ENCODE measurements around the gene ELF5.

Gene ELF5

DNA sequence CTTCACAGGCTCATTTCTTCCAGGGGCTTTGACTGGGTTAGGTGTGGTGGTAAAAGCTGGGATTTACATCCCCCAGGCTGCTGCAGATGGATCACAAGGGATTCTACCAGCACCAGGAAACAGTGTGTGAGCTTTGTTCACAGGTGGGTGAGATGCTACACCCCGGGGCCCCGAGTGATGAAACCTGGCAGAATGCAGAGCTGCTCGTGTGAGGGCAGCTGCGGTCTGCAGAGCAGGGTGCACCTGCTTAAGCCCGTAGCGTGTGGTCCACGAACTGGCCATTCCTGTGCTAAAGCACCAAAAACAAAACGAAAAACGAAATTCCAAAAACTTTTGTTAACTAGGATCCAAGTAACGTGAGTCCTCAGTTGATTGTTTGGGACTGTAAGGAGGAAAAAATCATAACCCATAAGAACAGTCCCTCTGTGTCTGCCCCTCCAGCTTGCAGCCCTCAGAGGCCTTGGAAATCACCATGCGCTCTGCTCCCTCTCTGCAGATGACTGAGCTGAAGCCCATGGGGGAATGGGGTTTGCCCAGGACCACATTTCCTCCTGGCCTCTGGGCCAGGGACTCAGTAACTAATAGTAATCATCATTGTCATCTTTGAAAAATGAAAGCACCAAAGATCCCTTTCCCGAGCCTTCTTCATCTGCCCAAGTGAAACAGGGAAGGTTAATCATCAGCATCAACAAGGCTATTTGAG is 24.6 kb downstream of the ELF5 start:
- no peak for DNase-seq

DNA sequence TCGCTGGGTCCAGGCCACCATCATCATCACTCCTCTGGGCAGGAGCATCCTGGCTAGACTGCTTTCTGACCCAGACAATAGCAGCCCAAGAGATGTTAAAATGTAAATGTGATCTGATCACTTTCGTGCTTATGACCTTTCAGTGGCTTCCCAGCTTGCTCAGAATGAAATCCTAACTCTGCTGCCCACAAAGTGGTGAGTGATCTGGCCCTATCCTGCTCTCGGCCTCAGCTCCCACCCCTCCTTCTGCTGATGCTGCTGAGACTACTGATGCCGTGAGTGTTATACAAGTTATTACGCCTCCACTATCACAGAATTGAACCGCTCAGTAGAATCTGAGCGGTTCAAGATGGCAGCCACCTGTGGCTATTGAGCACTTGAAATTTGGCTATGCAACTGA is 26.2 kb downstream of the ELF5 start:
- DNase-seq = no peak

DNA sequence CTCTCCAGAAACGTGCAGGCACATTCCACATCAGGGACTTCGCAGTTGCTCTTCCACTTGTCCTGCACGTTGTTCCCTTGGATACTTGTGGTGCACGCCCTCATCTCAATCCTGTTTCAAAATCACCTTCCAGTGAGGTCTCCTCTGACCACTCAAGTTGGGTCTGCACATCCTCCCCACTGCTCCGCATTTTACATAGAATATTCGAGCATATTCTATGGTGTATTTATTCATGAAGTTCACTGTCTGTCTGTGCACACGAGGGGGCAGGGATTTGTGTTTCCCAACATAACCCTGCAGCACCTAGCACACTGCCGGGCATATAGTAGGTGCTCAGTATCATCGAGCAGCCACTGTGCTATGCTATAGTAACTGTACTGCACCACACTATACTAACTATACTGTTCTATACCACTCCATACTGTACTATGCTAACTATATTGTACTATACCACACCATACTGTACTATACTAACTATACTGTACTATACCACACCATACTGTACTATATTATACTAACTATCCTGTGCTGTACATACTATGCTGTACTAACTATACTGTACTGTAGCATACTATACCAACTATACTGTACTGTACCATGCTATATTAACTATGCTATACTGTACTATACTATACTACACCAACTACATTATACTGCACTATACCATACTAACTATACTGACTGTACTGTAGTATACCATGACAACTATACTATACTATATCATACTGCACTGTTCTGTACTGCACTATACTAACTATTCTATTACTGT is 30.3 kb downstream of the ELF5 start:
- DNase-seq = no peak

DNA sequence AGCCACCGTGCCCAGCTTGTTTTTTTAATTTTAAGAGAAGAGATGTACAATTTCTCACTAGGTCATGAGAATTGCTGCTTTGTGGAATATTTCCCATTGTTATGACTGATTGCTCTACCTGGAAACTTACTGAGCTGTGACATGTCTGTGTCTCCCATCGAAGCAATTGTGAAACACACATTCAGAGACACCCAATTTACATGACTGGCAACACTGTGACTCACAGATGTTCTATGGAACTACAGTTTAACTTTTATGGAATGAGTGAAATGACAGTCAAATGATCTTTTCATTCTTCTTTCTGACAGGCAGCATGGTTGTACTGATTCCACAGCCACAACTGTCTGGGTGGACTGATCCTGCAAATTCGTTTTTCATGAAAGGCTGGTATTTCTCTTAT is 32.3 kb downstream of the ELF5 start:
- DNase-seq = no peak

DNA sequence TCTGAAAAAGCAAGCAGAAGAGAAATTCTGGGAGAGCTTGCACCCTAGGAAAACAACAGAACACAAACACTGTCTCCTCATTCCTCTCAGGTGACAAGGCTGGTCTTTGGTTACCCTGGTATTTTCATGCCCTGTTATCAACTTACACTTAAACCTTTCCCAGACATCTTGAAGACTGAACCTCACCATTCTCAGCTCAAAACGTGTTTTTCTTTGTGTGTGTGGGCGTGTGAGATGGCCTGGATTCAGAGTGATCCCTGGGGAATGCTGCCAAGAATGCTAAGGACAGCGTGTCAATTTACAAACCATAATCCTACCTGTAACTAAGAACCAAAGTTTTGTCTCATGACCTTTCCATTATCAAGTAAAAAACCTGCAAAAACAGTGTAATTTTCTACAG is 33.3 kb downstream of the ELF5 start:
- peak; percentile 30 for DNase-seq

DNA sequence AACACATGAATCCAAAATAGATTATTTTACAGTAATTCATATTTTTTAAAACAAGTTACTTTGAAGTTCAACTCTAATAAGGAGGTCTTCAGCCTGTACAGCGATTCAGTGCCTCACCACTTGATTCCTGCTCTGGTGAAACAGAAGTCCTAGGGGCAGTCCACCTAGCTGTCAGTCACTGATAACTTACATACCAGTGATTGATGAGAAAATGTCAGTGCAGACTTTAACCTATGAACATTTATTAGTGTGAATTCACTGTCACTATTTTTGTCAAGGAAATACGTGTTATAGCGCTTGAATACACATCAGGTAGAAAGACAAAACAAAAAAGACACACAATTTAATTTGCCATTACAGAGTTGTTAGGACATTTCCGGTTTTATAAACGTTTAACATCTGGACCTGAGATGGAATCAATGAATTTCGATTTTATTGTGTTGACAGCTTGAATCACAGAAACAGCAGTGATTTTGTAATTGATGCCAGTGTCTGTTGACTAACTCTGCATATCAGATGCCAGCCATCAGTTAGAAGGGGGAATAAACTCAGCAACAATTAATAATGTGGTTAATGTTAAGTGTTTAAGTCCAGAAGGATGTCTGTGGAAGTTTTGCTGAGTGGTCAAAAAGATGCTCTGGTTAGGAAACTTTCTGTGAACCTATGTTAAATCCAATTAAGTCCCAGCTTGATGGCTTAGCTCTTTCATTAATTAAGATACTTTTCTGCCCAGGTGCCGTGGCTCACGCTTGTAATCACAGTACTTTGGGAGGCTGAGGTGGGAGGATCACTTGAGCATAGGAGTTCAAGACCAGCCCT is 34.5 kb downstream of the ELF5 start:
- DNase-seq = no peak

DNA sequence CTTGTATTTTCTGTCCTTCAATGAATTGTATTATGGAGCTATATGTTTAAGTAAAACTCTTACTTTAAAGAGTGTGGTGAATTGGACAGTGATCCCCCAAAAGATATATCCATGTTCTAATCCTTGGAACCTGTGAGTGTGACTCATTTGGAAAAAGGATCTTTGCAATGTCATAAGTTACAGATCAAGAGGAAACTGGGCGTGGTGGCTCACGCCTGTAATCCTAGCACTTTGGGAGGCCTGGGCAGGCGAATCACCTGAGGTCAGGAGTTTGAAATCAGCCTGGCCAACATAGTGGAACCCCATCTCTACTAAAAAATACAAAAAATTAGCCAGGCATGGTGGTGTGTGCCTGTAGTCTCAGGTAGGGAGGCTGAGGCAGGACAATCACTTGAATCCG is 36.7 kb downstream of the ELF5 start:
- no peak for DNase-seq

DNA sequence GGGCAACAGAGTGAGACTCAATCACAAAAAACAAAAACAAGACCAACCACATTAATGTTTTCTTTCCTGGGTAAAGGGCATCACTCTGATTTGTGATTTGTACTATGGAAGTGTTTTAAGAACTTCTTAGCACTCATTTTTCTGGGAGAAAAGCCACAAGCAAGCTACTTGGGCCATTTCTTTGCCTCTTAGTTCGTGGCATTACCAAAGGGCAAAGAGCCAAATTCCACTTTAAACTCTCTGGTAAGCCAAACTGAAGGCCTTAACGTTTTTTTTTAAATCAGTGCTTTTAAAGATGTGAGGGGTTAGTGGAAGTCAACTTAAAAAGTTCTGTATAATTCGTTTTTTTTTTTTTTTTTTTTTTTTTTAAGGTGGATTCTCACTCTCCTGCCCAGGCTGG is 37.9 kb downstream of the ELF5 start:
- DNase-seq = no peak

DNA sequence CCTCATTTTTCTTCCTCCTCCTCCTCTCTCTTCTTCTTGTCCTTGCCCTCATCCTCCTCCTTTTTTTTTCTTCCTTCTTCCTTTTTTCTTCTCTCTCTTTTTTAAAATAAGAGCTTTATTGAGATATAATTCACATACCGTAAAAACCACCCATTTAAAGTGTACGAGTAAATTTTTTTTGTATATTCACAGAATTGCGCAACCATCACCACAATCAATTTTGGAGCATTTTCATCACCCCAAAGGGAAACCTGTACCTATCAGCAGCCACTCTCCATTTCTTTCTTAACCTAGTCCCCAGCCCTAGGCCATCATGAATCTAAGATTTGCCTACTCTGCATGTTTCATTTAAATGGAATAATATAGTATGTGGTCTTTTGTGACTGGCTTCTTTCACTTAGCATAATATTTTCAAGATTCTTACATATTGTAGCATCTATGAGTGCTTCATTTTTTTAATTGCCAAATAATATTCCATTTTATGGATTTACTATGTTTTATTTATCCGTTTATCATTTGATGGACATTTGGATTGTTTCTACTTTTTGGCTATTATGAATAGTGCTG is 39.9 kb downstream of the ELF5 start:
- no peak for DNase-seq

DNA sequence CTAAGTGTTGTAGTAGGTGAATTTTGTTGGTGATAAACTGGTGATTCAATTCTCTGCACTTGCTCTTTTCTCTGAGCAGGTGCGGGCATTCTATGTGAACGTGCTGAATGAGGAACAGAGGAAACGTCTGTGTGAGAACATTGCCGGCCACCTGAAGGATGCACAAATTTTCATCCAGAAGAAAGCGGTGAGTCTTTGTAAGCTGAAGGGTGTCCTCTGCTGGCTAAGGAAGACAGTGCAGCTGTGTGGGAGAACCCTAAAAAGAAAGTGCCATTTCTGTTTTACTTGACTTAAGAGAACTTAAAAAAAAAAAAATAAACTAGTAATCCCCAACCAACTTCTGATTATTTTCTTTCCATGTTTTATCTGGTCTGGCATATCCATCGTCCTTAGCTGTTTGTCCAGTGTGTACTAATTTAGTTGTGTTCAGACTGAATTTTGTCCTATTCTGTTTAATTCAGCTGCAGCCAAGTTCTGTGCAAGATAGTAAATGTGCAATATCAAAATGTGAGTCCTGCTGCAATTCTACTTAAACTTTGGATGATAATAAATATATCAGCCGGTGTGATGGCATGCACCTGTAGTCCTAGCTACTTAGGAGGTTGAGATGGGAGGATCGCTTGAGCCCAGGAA is 45.3 kb downstream of the ELF5 start:
- peak; percentile 57 for DNase-seq

DNA sequence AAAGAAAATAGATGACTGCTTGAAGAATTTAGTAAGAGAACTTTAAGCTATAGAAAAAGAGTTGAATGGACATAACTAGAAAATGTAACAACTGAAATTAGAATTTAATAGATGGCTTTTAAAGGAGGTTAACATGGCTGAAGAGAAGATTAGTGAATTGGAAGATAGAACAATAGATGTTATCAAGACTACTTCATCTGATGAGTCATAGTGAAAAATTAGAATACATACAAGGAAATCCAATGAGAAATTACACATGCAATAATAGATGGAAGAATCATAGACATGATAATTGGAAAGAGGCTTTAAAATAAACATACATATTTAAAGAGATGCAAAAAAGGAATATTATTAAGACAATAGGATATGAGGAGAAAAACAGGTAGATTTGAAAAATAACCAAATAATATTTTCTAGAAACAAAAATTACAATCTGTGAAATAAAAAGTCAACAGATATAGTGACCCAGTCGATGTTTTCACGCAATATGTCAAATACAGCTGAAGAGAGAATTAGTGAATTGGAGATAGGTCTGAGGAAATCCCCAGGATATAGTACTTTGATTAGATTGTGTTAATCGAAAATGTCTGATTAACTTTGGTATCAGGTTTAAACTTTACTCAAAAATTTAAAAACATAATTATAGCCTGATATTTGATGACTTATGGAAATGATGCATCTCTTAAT is 46.6 kb downstream of the ELF5 start:
- no peak for DNase-seq

DNA sequence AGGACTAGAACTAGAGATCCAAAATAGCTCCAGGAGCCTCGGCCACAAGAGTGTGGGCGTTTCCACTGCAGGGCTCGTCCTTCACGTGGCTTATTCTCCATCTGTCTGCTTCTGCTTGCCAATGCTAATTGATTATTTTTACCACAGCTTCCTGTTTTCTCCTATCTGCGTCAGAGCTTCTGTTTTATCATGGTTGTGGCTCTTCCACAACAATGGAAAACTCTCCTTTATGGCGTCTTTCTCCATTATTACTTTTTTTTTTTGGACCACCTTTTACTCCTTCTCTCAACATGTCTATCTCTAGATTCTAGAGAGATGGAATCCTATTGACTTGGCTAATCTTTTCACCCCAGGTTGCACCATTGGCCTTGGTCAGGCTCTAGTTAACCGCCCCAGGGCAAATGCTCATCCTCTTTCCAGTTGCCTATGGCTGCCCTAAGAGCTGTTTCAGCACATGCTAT is 49.0 kb downstream of the ELF5 start:
- no peak for DNase-seq

DNA sequence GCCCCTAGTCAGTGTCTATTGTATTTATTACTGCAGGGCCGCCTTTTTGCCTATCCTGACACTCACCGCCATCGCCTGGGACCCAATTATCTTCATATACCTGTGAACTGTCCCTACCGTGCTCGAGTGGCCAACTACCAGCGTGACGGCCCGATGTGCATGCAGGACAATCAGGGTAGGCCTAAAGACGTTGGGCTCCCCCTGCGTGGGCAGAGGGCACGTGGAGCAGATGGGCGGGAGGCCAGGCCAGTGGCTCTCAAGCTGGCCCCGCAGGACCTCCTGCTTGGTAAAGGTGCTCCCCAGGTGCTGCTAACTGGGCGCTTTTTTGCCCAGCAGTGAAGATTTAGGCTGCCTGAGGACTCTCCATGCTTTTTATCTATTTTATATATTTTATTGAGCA is 52.4 kb downstream of the ELF5 start:
- no peak for DNase-seq

DNA sequence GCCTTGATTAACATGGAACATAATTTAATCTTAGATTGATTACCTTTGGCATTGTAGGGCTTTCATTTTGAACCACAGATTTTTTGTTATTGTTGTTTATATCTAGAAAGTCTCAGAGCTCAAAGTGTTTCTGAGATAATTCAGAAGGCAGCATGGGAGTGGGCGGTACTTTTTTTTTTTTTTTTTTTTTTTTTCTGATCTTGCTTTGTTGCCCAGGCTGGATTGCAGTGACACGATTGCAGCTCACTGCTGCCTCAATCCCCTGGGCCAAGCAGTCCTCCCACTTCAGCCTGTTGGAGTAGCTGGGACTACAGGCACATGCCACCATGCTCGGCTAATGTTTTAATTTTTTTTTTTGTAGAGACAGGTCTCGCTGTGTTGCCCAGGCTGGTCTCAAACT is 53.3 kb downstream of the ELF5 start:
- DNase-seq = no peak

DNA sequence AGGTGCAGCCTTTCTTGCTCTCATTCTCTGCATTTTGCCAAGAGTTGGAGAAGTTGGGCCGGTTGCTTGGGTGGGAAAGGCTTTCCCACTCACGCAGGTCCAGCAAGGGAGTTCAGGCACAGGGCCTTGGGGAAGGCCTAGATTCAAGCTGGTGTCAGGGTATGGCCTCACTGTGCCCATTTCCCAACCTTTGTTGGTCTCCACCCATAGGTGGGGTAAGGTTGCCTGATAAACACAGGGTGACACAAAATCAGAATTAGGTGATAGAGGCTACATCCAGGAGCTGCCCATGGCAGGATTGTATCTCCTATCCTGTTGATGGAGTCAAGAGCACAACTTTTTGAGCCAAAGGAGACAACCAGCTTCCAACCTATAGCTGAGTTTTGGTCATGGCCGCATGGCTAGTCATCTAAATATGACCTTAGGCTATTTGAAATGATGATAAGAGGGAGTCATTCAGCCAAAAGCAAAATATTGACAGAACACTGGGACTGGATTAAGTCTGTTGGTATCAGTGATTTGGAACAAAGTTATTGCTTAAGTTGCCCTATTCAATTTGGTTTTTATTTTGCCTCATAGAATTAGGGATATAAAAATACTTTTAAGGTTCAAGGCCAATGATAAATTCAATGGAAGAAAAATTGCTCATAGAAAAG is 54.0 kb downstream of the ELF5 start:
- no peak for DNase-seq

DNA sequence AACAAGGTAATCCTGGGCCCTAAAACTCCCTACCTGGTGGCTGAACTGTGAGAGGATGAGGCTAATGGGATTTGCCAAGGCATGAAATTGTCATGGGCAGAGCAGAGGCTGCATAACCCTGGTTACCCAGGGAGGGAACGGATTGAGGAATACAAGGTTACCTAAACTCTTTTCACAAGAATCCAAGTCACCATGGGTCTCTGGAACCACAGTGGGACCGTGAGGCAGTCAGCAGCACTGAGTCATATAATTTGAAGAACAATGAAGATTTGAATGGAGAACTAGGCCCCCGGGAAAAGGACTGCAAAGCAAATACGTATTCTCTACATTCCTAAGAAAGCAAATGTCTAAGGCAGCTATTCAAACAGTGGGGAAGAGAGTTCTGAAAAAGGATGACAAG is 55.1 kb downstream of the ELF5 start:
- no peak for DNase-seq

DNA sequence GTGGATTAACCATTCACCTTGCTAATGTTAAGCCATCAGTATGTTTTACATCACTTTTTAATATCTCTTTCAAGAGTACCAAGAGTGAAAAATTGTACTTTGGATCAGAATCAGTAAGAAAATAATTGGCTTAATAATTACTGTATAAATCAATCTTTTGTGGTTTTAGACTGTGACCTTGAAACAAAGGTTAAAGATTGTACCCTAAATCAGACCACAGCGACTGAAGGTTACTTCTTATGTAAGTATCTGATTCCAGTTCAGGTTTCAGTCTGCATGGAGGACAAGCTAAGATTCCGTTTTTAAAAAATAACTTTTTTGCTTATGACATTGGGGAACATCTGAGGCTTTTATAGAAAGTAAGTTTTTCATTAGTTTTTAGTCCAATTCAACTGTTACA is 56.0 kb downstream of the ELF5 start:
- no peak for DNase-seq

DNA sequence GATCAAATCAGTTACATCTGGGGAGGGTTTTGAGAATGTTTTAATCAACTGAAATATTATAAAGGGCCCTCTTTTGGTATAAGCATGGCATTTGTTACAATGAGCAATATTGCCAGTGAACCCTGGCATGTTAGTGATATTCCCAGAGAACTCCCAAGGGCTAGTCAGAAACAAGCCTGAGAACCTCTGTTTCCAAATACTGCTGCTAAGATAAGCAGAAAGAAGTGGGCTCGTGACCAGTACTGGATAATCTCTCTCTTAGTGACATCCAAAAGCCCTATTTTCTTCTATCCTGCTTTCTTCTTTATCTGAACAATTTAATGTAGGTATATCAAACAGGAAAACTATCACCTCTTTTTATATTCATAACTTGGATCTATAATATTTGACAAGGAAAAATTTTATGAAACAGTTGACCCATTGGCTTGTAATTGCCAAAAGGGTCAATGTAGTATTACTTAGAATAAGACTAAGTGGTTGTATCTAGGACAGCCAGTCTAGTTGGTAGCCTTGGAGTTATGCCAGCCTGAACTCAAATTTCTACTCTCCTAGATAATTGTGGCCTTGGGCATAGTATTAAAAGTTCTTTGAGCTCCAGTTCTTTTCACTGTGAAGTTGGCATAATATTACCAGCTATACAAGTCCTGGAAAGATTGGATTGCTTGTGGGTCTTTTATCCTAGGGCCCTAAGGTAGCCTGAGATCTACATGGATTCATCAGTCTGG is 59.1 kb downstream of the ELF5 start:
- peak; percentile 21 for DNase-seq

DNA sequence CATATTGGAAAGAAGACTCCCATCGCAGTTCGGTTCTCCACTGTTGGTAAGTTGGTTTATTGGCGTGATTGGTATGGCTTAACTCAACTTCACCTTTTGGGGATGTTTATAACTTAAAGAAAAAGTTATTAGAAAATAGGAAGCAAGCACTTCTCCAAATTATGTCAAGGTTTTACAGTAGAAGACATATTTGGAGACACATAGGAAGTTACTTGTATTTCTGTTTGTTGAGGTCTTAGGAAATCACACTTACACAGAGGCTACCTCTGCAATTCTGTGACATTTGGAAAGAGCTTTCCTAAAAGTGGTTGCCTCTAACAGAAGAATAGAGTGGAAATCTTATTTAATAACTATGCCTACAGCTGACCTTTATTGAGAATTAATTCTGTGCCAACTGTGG is 62.5 kb downstream of the ELF5 start:
- DNase-seq = no peak

DNA sequence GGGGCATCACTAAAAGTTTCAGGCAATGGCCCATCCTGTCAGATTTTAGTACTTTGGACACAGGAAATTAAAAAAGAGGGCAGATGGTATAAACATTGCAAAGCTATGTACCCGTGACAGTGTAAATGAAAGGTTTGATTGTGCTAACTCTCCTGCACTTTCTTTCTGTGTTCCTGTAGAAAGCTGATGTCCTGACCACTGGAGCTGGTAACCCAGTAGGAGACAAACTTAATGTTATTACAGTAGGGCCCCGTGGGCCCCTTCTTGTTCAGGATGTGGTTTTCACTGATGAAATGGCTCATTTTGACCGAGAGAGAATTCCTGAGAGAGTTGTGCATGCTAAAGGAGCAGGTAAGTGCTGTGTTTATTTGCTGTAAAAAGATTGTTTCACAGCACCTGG is 64.6 kb downstream of the ELF5 start:
- DNase-seq = no peak

Data from NCI-H69 (cell line).